SK-N-SH (cell line): ENCODE results near the gene MPP3.

ENCODE experiments used
- CHD2 ChIP-seq: fragments of 150-350 bp; IDR thresholded peaks from 2 replicates; pipeline ENCODE4 v1.6.1; 2018; ENCODE audit warnings: low read length; ENCODE audit not compliant: partially characterized antibody
- EP300 ChIP-seq, 2 experiments: IDR thresholded peaks; 2 replicates each; pipeline versions ENCODE4 v1.4.0 to v1.6.1; 2012; ENCODE audit warnings: borderline replicate concordance in 1 of 2, low read depth in 1 of 2, low read length in 1 of 2
- GABPA ChIP-seq: IDR thresholded peaks from 2 replicates; pipeline ENCODE4 v1.4.0; 2012; ENCODE audit warnings: low read depth, mild to moderate bottlenecking
- GATA2 ChIP-seq: sonication (generic); formaldehyde crosslinking; IDR thresholded peaks from 2 replicates; pipeline ENCODE4 v1.5.0; 2020; ENCODE audit warnings: mild to moderate bottlenecking, missing genetic modification reagents
- SIN3A ChIP-seq: IDR thresholded peaks from 2 replicates; pipeline ENCODE4 v1.6.1; 2012; ENCODE audit warnings: low read depth, mild to moderate bottlenecking, low read length, moderate library complexity, borderline replicate concordance
- SMC3 ChIP-seq: IDR thresholded peaks from 2 replicates; pipeline ENCODE4 v1.6.1; 2012; ENCODE audit warnings: low read depth, low read length, improper control_type of control experiment
- TCF12 ChIP-seq: IDR thresholded peaks from 2 replicates; pipeline ENCODE4 v1.4.0; 2012
- TEAD4 ChIP-seq: IDR thresholded peaks from 2 replicates; pipeline ENCODE4 v1.4.0; 2012; ENCODE audit warnings: mild to moderate bottlenecking, borderline replicate concordance; ENCODE audit not compliant: insufficient read depth
- YY1 ChIP-seq: IDR thresholded peaks from 2 replicates; pipeline ENCODE4 v1.4.0; 2012; ENCODE audit warnings: low read depth, mild to moderate bottlenecking
- TF ChIP-seq, protein P1 (sequence below): fragments of 200-600 bp; sonication (generic); IDR thresholded peaks from 2 replicates; pipeline ENCODE4 v1.6.1; 2017; ENCODE audit warnings: antibody characterized with exemption, mild to moderate bottlenecking, moderate library complexity
- TF ChIP-seq, protein P2 (sequence below): IDR thresholded peaks from 2 replicates; pipeline ENCODE4; 2012
- TF ChIP-seq, protein P3 (sequence below): IDR thresholded peaks from 2 replicates; pipeline ENCODE4 v1.4.0; 2012; ENCODE audit warnings: low read depth, borderline replicate concordance
- TF ChIP-seq, protein P4 (sequence below): IDR thresholded peaks from 2 replicates; pipeline ENCODE4 v1.4.0; 2012; ENCODE audit warnings: low read depth
- TF ChIP-seq, protein P5 (sequence below): IDR thresholded peaks from 2 replicates; pipeline ENCODE4 v1.6.1; 2012; ENCODE audit warnings: mild to moderate bottlenecking, low read depth, low read length, moderate library complexity

DNA sequence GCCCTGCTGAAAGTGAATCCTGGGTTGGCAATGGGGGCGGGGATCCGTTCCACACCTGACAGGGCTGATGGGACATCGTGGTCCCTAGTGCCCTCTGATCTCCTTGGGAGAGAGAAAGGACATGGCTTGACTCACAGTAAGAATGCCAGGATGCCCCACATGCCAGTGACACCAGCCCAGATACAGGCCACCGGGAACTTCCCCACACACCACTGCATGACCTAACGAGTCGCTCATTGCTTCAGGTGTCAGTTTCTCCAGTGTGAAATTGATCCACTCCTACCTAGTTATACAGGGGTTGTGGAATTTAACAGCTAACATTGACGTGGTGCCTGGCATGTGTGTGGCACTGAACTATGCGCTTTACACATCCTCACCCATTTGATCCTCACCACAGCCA is 21.6 kb upstream of the MPP3 start:
- TF ChIP-seq, protein P1, sequence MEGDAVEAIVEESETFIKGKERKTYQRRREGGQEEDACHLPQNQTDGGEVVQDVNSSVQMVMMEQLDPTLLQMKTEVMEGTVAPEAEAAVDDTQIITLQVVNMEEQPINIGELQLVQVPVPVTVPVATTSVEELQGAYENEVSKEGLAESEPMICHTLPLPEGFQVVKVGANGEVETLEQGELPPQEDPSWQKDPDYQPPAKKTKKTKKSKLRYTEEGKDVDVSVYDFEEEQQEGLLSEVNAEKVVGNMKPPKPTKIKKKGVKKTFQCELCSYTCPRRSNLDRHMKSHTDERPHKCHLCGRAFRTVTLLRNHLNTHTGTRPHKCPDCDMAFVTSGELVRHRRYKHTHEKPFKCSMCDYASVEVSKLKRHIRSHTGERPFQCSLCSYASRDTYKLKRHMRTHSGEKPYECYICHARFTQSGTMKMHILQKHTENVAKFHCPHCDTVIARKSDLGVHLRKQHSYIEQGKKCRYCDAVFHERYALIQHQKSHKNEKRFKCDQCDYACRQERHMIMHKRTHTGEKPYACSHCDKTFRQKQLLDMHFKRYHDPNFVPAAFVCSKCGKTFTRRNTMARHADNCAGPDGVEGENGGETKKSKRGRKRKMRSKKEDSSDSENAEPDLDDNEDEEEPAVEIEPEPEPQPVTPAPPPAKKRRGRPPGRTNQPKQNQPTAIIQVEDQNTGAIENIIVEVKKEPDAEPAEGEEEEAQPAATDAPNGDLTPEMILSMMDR: no peak
- TF ChIP-seq YY1: no peak
- TF ChIP-seq, protein P2, sequence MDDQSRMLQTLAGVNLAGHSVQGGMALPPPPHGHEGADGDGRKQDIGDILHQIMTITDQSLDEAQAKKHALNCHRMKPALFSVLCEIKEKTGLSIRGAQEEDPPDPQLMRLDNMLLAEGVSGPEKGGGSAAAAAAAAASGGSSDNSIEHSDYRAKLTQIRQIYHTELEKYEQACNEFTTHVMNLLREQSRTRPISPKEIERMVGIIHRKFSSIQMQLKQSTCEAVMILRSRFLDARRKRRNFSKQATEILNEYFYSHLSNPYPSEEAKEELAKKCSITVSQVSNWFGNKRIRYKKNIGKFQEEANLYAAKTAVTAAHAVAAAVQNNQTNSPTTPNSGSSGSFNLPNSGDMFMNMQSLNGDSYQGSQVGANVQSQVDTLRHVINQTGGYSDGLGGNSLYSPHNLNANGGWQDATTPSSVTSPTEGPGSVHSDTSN: no peak
- no peak for TF ChIP-seq EP300 (IDR thresholded peaks at IDR 0.05; ENCODE audit: borderline replicate concordance in 1 of 2, low read depth in 1 of 2, low read length in 1 of 2)
- no peak for TF ChIP-seq CHD2
- TF ChIP-seq SMC3: no peak
- TF ChIP-seq, protein P3, sequence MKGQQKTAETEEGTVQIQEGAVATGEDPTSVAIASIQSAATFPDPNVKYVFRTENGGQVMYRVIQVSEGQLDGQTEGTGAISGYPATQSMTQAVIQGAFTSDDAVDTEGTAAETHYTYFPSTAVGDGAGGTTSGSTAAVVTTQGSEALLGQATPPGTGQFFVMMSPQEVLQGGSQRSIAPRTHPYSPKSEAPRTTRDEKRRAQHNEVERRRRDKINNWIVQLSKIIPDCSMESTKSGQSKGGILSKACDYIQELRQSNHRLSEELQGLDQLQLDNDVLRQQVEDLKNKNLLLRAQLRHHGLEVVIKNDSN: no peak
- TF ChIP-seq GATA2: no peak
- TF ChIP-seq, protein P4, sequence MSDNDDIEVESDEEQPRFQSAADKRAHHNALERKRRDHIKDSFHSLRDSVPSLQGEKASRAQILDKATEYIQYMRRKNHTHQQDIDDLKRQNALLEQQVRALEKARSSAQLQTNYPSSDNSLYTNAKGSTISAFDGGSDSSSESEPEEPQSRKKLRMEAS: no peak
- TF ChIP-seq TEAD4: no peak
- TF ChIP-seq TCF12: no peak
- no peak for TF ChIP-seq GABPA
- TF ChIP-seq, protein P5, sequence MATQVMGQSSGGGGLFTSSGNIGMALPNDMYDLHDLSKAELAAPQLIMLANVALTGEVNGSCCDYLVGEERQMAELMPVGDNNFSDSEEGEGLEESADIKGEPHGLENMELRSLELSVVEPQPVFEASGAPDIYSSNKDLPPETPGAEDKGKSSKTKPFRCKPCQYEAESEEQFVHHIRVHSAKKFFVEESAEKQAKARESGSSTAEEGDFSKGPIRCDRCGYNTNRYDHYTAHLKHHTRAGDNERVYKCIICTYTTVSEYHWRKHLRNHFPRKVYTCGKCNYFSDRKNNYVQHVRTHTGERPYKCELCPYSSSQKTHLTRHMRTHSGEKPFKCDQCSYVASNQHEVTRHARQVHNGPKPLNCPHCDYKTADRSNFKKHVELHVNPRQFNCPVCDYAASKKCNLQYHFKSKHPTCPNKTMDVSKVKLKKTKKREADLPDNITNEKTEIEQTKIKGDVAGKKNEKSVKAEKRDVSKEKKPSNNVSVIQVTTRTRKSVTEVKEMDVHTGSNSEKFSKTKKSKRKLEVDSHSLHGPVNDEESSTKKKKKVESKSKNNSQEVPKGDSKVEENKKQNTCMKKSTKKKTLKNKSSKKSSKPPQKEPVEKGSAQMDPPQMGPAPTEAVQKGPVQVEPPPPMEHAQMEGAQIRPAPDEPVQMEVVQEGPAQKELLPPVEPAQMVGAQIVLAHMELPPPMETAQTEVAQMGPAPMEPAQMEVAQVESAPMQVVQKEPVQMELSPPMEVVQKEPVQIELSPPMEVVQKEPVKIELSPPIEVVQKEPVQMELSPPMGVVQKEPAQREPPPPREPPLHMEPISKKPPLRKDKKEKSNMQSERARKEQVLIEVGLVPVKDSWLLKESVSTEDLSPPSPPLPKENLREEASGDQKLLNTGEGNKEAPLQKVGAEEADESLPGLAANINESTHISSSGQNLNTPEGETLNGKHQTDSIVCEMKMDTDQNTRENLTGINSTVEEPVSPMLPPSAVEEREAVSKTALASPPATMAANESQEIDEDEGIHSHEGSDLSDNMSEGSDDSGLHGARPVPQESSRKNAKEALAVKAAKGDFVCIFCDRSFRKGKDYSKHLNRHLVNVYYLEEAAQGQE: no peak
- TF ChIP-seq SIN3A: no peak
